Measurements from ENCODE around the gene SUDS3. TPM values are rescaled to one million over a fixed set of nuclear protein-coding genes. Genes with fewer than 3 reads are reported as not detected.
"Not testable (repeated sequence)": the region's sequence is repeated elsewhere in the genome, so short reads cannot be mapped to it uniquely, and the experiment has no call there.

The SUDS3 gene, protein sequence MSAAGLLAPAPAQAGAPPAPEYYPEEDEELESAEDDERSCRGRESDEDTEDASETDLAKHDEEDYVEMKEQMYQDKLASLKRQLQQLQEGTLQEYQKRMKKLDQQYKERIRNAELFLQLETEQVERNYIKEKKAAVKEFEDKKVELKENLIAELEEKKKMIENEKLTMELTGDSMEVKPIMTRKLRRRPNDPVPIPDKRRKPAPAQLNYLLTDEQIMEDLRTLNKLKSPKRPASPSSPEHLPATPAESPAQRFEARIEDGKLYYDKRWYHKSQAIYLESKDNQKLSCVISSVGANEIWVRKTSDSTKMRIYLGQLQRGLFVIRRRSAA
- polyA plus RNA-seq (ENCODE audit: insufficient read length in 4 of 4) = 10 to 100 TPM; 26.5 to 50.6 (median 48.5) TPM

DNA sequence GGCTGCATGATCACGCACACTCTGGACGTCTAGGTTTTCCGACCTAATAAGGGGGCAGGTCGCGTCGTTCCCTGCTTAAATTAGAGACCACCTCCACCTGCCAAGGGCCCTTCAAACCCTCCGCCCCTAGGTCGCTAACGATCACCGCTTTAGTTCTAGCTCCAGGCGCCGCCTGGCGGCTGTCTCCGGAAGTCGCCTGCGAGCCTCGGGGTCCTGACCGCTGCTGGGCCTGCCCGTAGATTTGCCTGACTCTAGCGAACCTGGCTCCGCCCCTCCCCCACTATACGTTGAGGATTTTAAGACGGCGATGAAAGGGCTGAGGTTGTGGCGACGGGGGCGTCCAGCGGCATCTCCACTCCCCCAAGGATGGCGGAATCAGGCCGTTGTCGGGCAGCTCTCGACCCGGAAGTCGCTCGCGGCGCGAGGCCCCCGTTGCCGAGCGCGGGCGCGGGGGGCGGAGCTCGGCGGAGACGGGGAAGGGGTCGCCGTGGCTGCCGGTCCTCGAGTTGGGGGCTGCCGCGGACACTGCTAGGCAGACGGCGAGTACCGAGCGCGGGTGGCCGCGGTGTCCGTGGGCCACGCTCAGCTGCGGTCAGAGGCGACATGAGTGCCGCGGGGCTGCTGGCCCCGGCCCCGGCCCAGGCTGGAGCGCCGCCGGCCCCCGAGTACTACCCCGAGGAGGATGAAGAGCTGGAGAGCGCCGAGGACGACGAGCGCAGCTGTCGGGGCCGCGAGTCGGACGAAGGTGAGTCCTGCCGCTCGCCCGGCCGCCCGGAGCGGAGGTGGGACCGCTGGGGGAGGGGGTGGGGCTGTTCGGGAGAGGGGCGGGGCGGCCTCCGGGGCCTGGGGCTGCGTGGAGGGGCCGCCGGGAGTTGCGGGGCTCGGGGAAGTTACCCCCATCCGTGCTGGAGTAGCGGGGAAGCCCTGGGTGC is at the start of gene SUDS3:
TSS of gene SUDS3 (plus strand) at position 467 of the 932 bp plus-strand sequence. CDS start at position 604, 137 bp downstream.
- peak; percentile 70 to 80 (median 72) for DNase-seq (ENCODE audit: low read depth in 4 of 4, low spot score in 3 of 4)

DNA sequence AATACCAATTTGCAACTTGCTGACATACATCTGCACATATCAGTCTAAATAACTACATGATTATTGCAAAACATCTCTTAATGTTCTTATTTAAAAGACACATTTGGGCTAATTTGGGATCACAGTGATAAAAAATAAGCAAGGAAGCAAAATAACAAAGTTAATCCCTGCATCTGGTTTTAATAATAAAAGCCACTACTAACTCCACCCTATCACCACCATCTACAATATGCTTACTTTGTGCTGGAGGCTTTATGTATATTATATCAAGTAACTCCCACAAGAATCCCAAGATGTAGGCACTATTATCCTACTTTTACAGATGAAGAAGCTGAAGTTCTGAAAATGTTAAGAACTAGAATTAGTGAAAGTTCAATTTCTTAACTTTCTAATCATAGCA is 49.4 kb upstream of the SUDS3 start:
- DNase-seq (ENCODE audit: low read depth in 4 of 4, low spot score in 3 of 4) = no peak

DNA sequence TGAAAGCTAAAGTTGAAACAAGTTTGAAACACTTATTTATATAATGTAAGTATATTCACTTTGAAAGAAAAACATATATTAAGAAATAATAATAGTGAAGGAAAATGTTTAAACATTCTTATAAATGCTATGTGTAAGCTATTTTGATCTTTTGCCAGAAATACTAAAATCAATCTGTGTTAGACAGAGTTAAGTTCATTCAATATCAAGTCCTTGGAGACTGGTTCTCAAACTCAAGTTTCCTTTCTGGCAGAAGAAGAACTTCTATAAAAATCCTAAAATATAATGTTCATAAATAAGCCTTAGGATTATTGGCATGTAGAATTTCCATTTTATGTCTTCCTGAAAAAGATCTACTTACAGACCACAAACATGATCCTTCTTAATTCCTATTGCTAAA is 49.0 kb upstream of the SUDS3 start:
- no peak for DNase-seq (ENCODE audit: low read depth in 4 of 4, low spot score in 3 of 4)

DNA sequence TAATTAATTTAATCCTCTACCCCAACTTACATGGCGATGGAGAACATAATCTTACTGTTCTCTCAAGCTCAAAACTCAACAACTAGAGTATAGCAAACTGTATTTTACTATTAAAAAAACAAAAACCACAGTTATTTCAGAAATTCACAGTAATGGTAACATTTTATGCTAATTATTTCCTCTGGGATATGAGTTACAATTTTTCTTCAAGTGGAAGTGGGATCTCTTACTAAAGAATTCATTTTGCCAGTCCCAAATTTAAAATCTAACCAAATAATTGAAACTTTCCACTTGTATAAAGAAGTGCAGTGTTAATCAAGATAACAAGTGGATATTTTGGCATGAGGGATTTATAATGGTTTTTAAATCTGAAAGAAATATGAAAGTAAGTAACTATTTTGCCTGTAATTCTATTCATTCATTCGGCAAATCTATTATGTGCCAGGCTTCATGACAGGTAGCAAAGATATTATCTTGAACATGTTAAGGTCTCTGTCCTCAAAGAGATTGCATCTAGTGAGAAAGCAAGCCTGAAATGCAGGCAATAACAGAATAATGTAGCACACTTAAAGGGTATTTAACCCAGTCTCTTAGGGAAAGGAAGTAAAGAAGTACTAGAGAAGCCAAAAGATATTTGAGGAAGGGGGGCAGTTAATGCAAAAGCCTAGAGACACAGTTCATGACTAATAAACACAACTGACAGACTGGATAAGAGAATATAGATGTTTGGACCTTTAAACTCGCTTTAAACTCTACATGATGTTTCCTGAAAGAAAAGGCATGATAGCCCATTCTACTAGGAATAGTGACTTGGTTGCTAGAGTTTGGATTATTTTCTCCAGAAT is 47.6 kb upstream of the SUDS3 start:
- DNase-seq (ENCODE audit: low read depth in 4 of 4, low spot score in 3 of 4) = no peak

DNA sequence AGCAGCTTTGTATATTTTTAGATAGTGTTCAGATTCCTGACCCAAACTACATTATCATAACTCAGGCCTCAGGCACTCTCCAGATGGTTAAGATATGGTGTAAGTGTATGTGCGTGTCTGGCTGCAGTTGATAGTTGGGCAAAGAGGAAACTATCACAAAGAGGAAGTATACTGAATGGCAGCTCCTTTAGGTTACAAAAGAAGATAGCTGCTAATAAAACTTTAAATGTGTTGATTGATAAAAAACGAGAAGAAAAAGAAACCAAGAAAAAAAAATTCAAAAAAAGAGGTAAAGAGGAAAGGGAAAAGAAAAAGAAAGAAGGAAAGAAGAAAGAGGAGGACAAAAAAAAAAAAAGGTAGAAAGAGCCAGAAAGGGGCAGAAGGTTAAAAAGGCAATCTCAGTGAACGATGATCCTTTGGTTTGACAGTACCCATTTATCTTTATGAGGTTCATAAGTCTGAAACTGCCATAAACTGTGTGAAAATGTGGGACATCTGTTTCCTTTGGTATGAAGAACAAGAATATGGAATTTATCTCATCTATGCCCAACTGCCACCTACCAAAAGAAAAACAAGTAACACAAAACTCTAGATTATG is 45.8 kb upstream of the SUDS3 start:
- DNase-seq (ENCODE audit: low read depth in 4 of 4, low spot score in 3 of 4) = no peak

DNA sequence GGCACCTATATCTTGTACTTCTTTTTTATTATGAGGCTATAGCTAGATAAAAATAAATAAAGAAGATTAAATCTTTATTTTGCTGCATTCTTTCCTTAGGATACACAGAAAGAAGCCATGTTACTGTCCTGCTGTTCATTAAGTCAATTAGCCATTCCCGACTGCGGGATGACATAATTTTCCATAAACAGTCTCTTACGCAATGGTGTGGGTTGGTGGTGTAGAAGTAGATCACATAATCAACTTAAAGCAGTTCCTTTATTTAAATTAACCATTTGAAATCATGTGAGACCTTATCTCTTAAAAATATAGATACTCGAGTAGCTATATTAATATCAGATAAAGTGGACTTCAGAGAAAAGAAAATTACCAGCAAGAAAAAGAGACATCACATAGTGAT is 43.8 kb upstream of the SUDS3 start:
- DNase-seq (ENCODE audit: low read depth in 4 of 4, low spot score in 3 of 4) = no peak

DNA sequence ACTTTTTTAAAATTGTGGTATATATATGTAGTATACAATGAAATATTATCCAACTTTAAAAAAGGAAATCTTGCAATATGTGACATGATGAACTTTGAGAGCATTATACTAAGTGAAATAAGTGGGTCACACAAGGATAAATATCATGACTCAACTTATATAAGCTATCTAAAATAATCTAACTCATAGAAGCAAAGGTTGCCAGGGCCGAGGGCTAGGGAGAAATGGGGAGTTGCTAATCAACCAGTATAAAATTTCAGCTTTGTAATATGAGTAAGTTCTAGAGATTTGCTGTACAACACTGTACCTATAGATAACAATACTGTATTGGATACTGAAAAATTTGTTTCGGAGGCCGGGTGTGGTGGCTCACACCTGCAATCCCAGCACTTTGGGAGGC is 42.1 kb upstream of the SUDS3 start:
- no peak for DNase-seq (ENCODE audit: low read depth in 4 of 4, low spot score in 3 of 4)

DNA sequence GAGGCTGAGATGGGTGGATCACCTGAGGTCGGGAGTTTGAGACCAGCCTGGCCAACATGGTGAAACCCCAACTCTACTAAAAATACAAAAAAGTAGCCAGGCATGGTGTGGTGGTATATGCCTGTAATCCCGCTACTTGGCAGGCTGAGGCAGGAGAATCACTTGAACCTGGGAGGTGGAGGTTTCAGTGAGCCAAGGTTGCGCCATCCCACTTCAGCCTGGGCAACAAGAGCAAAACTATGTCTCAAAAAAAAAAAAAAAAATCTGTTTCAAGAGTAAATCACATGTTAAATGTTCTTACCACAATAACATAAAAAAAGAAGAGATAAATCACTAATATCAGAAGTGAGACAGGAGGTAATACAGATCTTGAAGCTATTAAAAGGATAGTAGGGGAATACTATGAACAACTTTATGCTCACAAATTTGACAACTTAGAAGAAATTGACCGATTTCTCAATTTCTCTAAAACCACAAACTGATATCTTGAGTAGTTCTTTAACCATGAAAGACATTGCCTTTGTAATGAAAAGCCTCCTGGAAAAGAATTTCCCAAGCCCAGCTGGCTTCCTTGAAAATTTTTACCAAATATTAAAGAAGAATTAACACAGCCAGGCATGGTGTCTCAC is 41.3 kb upstream of the SUDS3 start:
- DNase-seq (ENCODE audit: low read depth in 4 of 4, low spot score in 3 of 4) = no peak

DNA sequence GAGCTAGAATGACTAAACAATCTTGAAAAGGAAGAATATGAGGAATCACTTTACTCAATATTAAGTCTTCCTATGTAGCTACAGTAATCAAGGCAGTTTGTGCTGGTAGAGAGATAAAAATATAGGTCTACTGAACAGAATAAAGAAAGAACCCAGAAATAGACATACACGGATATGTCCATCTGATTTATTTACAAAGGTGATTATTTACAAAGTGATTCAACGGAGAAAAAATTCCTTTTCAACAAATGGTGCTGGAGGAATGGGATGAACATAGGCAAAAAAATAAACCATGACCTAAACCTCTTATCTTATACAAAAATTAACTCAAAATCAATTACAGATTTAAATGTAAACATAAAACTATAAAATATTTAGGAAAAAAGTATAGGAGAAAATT is 40.2 kb upstream of the SUDS3 start:
- DNase-seq (ENCODE audit: low read depth in 4 of 4, low spot score in 3 of 4) = no peak

DNA sequence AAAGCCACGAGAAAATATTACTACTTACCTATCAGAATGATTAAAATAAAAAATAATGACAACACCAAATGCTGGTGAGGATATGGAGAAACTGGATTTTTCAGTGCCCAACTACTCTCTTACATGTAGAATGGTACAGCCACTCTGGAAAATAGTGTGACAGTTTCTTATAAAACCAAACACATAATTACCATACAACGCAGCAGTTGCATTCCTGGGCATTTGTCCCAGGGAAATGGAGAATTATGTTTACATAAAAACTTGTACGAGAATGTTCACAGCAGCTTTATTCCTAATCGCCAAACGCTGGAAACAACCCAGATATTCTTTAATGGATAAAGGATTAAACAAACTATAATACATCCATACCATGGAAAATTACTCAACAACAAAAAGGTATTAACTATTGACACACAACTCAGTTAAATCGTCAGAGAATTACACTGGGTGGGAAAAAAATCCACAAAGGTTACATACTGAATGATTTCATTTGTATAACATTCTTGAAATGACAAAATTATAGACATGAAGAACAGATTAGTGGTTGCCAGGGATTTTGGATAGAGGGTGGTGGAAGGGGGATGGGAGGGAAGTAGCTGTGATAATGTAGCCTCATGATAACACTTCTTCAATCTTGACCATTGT is 39.0 kb upstream of the SUDS3 start:
- no peak for DNase-seq (ENCODE audit: low read depth in 4 of 4, low spot score in 3 of 4)

DNA sequence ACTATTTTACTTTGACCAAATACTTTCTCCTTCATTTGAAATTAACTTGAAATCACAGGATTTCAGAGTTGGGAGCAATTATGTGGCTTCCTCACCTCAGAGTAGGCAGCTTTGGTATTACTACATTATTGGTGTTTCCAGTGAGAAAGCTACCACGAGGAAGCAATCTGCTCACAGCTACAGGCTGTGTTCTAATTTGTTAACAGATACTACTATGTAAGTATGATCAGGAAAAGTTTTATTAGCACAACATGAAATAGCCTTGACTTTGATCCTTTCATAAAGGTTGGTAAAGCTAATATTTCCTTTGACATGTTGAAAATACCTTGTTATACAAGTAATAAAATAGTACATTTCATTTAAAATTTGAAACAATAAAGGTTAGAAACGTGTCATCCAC is 34.3 kb upstream of the SUDS3 start:
- DNase-seq (ENCODE audit: low read depth in 4 of 4, low spot score in 3 of 4) = no peak

DNA sequence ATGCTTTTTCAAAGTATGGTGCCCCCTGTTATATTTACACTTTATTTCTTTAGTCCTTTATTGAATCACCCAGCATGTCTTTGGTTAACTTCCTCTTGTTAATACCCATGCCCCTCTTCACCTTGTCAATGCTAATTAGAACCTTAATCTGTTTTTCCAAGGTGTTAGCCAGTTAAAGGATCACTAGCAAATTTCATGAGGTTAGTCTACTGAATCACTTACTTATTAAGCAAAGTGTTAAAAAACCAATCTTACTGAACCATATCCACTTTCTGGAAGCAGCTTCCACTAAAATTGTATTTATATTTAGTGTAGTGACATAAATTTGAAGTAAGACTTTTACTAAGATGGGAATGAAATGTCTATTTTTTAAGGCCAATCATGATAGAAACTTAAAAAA is 31.5 kb upstream of the SUDS3 start:
- DNase-seq (ENCODE audit: low read depth in 4 of 4, low spot score in 3 of 4) = no peak

DNA sequence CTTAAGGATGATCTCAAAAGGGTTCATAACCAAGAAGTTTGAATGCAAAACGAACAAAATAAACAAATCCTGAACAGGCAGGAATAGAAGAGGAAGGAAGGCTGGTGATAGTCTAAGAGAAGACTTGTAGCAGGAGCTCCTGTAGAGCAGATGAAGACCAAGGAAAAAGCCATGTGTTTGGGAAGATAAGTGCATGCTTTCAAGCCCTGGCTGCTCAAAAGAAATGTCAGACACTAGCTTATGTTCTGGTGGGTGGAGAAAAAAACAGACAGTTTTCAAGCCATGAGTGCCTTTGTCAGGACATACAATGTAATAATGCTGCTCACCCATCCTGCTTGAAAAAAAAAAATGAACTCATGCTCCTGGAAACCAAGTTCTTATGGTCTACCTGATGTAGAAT is 31.0 kb upstream of the SUDS3 start:
- DNase-seq (ENCODE audit: low read depth in 4 of 4, low spot score in 3 of 4) = no peak

DNA sequence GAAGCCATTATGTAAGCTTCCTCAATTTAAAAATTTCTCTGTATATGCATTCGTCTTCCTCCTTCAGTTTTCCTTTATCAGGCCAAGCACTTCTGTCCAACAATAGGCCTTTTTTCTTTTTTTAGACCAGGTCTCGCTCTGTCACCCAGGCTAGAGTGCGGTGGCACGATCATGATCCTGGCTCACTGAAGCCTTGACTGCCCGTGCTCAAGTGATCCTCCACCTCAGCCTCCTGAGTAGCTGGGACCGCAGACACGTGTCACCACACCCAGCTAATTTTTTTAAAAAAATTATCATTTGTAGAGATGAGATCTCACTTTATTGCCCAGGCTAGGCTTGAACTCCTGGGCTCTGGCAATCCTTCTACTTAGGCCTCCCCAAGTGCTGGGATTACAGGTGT is 29.5 kb upstream of the SUDS3 start:
- no peak for DNase-seq (ENCODE audit: low read depth in 4 of 4, low spot score in 3 of 4)

DNA sequence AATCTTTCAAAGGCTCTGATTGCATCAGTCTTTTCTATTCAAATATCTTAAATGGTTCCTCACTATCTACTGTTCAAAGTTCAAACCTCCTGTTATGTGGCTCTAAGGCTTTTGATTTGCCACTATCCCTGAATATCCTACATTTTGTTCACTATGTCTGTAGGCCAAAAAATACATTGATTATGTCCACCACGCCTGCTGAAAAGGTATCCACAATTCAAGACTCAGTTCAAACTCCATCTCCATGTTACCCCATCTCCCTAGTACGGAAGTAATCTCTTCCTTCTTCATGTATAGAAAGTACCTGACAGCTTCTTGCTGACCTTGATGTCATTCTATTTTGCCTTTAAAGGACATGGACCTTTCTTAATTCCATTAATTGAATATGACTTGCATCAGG is 28.4 kb upstream of the SUDS3 start:
- DNase-seq (ENCODE audit: low read depth in 4 of 4, low spot score in 3 of 4) = no peak

DNA sequence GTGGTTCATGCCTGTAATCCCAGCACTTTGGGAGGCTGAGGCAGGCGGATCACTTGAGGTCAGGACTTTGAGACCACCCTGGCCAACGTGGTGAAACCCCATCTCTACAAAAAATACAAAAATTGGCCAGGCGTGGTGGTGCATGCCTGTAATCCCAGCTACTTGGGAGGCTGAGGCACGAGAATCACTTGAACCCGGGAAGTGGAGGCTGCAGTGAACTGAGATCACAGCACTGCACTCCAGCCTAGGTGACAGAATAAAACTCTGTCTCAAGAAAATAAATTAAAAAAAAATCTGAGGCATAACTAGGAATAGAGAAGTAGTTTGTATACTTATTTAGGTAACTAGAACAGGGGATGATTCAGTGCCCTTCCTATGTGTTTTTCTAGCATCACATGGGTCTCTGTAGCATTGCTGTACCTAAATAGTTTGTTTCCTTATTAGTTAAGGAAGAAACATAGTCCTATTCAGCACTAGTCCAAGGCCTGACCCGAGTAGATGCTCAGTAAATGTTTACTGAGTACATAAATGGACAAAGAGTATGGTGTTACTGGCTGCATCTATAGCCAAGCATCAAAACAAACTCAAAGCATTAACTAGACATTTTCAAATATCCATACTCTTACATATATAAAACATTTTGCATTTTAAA is 25.3 kb upstream of the SUDS3 start:
- DNase-seq (ENCODE audit: low read depth in 4 of 4, low spot score in 3 of 4) = no peak

DNA sequence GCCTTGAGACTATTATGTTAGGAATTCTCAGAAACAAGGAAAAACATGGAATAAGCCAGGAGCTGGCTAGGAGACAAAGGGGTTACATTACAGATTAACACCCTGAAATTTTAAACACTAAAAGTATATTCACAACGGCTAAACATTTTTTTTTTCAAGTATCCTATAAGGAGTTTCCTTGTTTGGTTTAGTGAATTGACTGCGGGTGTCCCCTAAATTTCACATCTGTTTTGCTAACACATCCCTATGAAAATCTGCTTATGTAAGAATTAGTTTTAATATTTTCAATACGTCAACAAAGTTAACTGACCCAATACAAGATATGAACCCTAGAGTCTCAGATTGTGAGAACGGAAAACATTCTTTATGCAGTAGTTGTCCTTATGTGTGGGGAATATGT is 22.6 kb upstream of the SUDS3 start:
- no peak for DNase-seq (ENCODE audit: low read depth in 4 of 4, low spot score in 3 of 4)

DNA sequence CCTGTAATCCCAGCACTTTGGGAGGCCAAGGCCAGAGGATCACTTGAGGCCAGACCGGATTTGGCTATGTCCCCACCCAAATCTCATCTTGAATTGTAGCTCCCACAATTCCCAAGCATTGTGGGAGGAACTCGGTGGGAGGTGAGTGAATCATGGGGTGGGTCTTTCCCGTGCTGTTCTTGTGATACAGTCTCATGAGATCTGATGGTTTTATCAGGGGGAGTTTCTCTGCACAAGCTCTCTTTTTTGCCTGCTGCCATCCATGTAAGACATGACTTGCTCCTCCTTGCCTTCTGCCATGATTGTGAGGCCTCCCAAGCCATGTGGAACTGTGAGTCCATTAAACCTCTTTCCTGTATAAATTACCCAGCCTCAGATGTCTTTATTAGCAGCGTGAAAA is 21.9 kb upstream of the SUDS3 start:
- not testable (repeated sequence) for DNase-seq (ENCODE audit: low read depth in 4 of 4, low spot score in 3 of 4)

DNA sequence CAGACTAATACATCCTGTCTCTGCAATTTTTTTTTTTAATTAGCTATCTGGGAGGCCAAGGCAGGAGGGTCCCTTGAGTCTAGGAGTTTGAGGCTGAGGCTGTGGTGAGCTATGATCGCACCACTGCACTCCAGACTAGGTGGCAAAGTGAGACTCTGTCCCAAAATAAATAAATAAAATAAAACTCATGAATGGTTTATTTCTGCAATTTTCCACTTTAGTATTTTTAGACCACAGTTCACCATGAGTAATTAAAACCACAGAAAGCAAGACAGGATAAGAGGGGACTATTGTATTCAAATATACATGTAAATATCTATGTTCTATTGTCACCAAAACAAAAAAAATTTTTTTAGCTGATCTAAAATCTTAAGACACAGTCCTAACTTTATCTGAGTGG is 21.5 kb upstream of the SUDS3 start:
- DNase-seq (ENCODE audit: low read depth in 4 of 4, low spot score in 3 of 4) = no peak

Data from left renal pelvis (tissue), 4 donors.